Esophagus squamous epithelium (tissue), 5 donors: ENCODE results near the gene ID3. TPM values are rescaled to one million over a fixed set of nuclear protein-coding genes. Genes with fewer than 3 reads are reported as not detected.

Source experiments
- DNase-seq: peaks from one replicate; lab custom pipeline; 2025; lab: John Stamatoyannopoulos, UW
- H3K27ac ChIP-seq, 4 donors: fragments of 200-600 bp; sonication (generic); one replicate each; pipeline ENCODE4 v1.5.1; 2016 to 2019; ENCODE audit warnings: mild to moderate bottlenecking in 1 of 4
- H3K27me3 ChIP-seq, 4 donors: fragments of 200-600 bp; sonication (generic); 1 replicate in 3 of 4; 2 replicates in 1 of 4; pipeline versions ENCODE4 v1.5.1 to v1.6.0; 2017 to 2021; ENCODE audit warnings: antibody characterized with exemption in 1 of 4
- H3K36me3 ChIP-seq, 3 donors: fragments of 200-600 bp; sonication (generic); one replicate each; pipeline ENCODE4 v1.5.1; 2016 to 2019
- H3K4me1 ChIP-seq, 3 donors: fragments of 200-600 bp; sonication (generic); one replicate each; pipeline ENCODE4 v1.5.1; 2017 to 2019
- H3K4me3 ChIP-seq, 4 donors: fragments of 200-600 bp; sonication (generic); 1 replicate in 3 of 4; 2 replicates in 1 of 4; pipeline ENCODE4 v1.5.1; 2016 to 2019; ENCODE audit warnings: mild to moderate bottlenecking in 2 of 4, moderate library complexity in 1 of 4
- H3K9me3 ChIP-seq, 3 donors: fragments of 200-600 bp; sonication (generic); one replicate each; pipeline ENCODE4 v1.5.1; 2016 to 2019
- POLR2A ChIP-seq, 4 donors: fragments of 450-650 bp; IDR thresholded peaks; one replicate each; pipeline ENCODE4 v1.6.1; 2017; ENCODE audit warnings: antibody characterized with exemption in 4 of 4, mild to moderate bottlenecking in 4 of 4, moderate library complexity in 3 of 4
- WGBS, 2 donors: methylation state at CpG; one replicate each; pipeline ENCODE4 v1.1.5; 2018; 5-methylcytosine and 5-hydroxymethylcytosine counted together
- intact Hi-C: fragments of 100-400 bp; cut with DNase I; formaldehyde crosslinking; loops from one replicate; pipeline ENCODE4 v1.15.0; 2022
- total RNA-seq, 4 donors: library from RNA; depleted of rRNA; stranded (reverse); fragments of >200 nt; gene quantifications; one replicate each; pipeline ENCODE4 v1.1.0, GENCODE V29; 2016
- TF ChIP-seq, protein P1 (sequence below), 6 experiments: fragments of 450-650 bp in 4 of 6; fragments of 200-600 bp in 2 of 6; sonication (generic) in 2 of 6; IDR thresholded peaks; one replicate each; pipeline ENCODE4 v1.5.1; 2016 to 2019; ENCODE audit warnings: antibody characterized with exemption in 6 of 6, mild to moderate bottlenecking in 4 of 6, moderate library complexity in 4 of 6
- donor health status: DM: yes; HTN: yes; CAD: no.

The ID3 gene
- total RNA-seq, 4 donors from 2014 or later: 12.6 to 62.9 (median 37.5) TPM

DNA sequence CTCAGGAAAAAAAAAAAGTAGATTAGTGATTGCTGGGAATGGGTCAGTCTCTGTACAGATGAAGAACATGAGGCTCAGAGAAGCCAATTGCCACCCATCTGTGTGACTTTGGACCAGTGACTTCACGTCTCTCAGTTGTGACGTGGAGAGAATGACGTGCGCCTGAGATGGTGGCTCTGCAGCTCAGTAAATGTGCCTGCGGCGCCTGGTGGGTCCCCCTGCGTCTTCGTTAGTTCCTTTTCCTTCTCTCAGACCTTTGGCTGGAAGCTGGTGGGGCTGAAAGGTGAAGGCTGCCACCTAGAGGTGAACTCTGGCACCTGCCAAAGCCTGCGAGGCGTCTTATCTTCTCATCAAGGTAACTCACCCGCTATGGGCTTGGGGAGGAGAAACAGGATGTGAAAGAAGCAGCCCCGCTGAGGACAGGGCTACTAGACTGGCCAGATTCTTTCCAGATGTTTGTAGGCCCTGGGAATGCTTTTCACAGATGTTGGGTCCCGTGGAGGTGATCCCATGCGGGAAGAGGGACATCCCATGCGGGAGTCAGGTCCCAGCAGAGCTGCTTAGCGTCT is 19.5 kb downstream of the ID3 start:
- Histone ChIP-seq H3K4me3 (peak overlapping the region in 2 of 4 donors; percentile 10 to 42), H3K4me1 (peaks cover 10 to 35% (median 12%) of the 10 kb centered on the region in 3 donors), H3K27me3 (no peaks in the 10 kb centered on the region), H3K27ac (peak overlapping the region in 3 of 4 donors; percentile 1 to 64 (median 52)), H3K9me3 (no peaks in the 10 kb centered on the region), H3K36me3 (no peaks in the 10 kb centered on the region)
- TF ChIP-seq, protein P1, sequence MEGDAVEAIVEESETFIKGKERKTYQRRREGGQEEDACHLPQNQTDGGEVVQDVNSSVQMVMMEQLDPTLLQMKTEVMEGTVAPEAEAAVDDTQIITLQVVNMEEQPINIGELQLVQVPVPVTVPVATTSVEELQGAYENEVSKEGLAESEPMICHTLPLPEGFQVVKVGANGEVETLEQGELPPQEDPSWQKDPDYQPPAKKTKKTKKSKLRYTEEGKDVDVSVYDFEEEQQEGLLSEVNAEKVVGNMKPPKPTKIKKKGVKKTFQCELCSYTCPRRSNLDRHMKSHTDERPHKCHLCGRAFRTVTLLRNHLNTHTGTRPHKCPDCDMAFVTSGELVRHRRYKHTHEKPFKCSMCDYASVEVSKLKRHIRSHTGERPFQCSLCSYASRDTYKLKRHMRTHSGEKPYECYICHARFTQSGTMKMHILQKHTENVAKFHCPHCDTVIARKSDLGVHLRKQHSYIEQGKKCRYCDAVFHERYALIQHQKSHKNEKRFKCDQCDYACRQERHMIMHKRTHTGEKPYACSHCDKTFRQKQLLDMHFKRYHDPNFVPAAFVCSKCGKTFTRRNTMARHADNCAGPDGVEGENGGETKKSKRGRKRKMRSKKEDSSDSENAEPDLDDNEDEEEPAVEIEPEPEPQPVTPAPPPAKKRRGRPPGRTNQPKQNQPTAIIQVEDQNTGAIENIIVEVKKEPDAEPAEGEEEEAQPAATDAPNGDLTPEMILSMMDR (IDR thresholded peaks at IDR 0.05): peak; percentile 91 to 98 (median 94)
- no peak for TF ChIP-seq POLR2A (IDR thresholded peaks at IDR 0.05)
- intact Hi-C loops: loop anchor here (2.0 kb wide), 1 partner anchor 47 kb away; no protein-coding TSS in a partner anchor
- 6 to 9% methylated on average over 10 to 14 of the region's 16 CpGs for WGBS, 2 donors
- peak; percentile 44 for DNase-seq

DNA sequence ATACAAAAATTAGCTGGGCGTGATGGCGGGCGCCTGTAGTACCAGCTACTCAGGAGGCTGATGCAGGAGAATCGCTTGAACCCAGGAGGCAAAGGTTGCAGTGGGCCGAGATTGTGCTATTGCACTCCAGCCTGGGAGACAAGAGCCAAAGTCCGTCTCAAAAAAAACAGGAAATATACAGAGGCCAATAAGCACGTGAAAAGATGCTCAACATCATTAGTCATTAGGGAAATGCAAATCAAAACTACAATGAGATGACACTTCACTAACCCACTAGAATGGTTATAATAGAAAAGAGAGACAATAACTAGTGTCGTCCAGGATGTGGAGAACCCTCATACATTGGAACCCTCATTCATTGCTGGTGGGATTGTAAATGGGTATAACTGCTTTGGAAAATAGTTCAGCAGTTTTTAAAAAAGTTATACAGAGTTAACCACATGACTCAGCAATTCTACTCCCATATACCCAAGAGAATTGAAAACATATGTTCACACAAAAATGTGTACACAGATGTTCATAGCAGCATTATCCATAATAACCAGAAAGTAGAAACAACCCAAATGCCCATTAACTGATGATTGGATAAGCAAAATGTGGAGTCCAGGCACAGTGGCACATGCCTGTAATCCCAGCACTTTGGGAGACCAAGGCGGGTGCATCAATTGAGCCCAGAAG is 21.9 kb downstream of the ID3 start:
- intact Hi-C loops: no loop called here
- 64 to 67% methylated on average over 8 to 9 of the region's 9 CpGs for WGBS, 2 donors
- H3K27ac ChIP-seq: peak overlapping the region in 2 of 4 donors; percentile 27 to 29
- no peak for TF ChIP-seq POLR2A (IDR thresholded peaks at IDR 0.05)
- TF ChIP-seq, protein P1 (IDR thresholded peaks at IDR 0.05): no peak
- H3K36me3 ChIP-seq: no peaks in the 10 kb centered on the region
- no peak overlapping the region for H3K4me3 ChIP-seq
- no peaks in the 10 kb centered on the region for H3K27me3 ChIP-seq
- H3K9me3 ChIP-seq: no peaks in the 10 kb centered on the region
- no peak for DNase-seq
- H3K4me1 ChIP-seq: peaks cover 23 to 49% (median 27%) of the 10 kb centered on the region in 3 donors

DNA sequence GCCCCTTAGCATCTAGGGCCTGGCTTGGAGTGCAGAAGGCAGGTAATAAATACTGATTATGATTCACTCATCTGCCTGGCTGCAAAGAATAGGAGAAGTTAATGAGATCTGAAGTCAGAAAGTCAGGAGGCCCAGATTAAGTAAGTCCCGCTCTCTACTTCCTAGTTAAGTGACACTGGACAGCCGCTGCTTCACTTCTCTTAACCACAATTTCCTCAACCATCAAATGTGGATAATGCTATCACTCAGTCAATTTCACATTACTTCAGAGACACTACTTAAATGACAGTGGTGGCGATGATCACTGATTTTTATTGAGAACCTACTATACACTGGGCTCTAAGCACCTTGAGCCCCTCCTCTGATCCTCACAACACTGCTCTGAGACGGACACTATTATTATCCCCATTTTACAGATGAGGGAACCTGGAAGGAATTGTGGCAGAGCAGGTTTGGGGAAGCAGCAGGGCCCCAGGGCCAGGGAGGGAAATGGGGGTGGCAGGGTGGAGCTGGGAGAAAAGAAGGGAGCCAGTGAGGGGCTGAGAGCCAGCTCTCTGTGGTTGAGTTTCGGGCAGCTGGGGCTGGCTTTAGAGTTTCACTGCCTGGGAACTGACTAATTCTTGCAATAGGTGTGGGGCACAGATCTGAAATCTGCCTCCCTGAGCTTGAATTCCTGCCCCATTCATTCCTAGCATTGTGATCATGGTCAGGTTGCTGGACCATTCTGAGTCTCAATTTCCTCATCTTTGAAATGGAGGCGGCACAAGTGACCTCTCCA is 25.9 kb downstream of the ID3 start:
- H3K27me3 ChIP-seq: peaks cover 0 to 8% (median 0%) of the 10 kb centered on the region in 4 donors

DNA sequence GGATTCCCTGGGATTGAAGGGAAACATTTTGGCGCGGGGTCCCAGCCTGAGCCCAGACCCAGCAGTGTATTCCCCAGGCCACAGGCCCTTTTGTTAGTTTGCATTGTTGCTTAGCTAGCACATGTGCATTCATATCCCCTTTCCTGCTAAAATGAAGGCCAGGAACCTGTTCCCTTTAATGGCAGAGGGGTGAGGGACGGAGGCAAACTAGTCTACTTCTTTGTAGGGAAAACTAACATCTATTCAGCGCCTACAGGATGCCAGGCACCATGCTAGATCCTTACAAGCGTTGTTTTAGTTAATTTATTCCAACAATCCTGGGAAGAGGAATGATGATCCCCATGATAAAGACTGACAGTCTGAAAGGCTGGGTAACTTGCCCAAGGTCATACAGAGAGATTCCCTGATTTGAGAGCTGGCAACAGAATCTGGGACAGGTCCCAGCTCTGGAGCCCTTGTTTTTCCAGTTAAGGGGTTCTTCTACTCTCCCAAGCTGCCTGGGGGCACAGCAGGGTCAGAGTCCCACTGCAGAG is 27.7 kb downstream of the ID3 start:
- intact Hi-C loops: no loop called here
- no peaks in the 10 kb centered on the region for H3K9me3 ChIP-seq
- peaks cover 55 to 93% (median 71%) of the 10 kb centered on the region in 3 donors for H3K4me1 ChIP-seq
- no peaks in the 10 kb centered on the region for H3K36me3 ChIP-seq
- H3K27ac ChIP-seq: peak overlapping the region; percentile 72 to 93 (median 86)
- TF ChIP-seq POLR2A (IDR thresholded peaks at IDR 0.05): no peak
- TF ChIP-seq, protein P1 (IDR thresholded peaks at IDR 0.05): no peak
- H3K27me3 ChIP-seq: peaks cover 0 to 8% (median 0%) of the 10 kb centered on the region in 4 donors
- WGBS, 2 donors: 17 to 44% methylated on average over 3 of the region's 5 CpGs
- H3K4me3 ChIP-seq: peak overlapping the region in 3 of 4 donors; percentile 58 to 78 (median 72)
- DNase-seq: no peak

More for the DNA sequence above, 25.9 kb downstream of the ID3 start:
- intact Hi-C loops: no loop called here
- Histone ChIP-seq H3K4me1 (peaks cover 37 to 75% (median 53%) of the 10 kb centered on the region in 3 donors), H3K36me3 (no peaks in the 10 kb centered on the region), H3K27ac (peak overlapping the region; percentile 72 to 93 (median 86)), H3K4me3 (no peak overlapping the region), H3K9me3 (no peaks in the 10 kb centered on the region)
- no peak for DNase-seq
- 42 to 50% methylated on average over 5 to 6 of the region's 6 CpGs for WGBS, 2 donors
- peak in 1 of 4 donors; percentile 3 for TF ChIP-seq POLR2A (IDR thresholded peaks at IDR 0.05)
- TF ChIP-seq, protein P1 (IDR thresholded peaks at IDR 0.05): no peak
